ENCODE data around the gene MDM4. TPM values are rescaled to one million over a fixed set of nuclear protein-coding genes. Genes with fewer than 3 reads are reported as not detected.

MDM4 gene
- total RNA-seq, 1 experiment from 2014 or later: 49.6 TPM

DNA sequence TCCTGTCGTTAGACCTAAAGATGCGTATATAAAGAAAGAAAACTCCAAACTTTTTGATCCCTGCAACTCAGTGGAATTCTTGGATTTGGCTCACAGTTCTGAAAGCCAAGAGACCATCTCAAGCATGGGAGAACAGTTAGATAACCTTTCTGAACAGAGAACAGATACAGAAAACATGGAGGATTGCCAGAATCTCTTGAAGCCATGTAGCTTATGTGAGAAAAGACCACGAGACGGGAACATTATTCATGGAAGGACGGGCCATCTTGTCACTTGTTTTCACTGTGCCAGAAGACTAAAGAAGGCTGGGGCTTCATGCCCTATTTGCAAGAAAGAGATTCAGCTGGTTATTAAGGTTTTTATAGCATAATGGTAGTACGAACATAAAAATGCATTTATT is 33.1 kb downstream of the MDM4 start:
- Histone ChIP-seq H2BK20ac (ENCODE audit: low read depth, low read length, poor library complexity, severe bottlenecking) (no peak overlapping the region), H3K9me3 (ENCODE audit: control insufficient read depth, low read depth, low read length) (no peaks in the 10 kb centered on the region), H4K5ac (ENCODE audit: insufficient read length, low read depth, low read length) (no peak overlapping the region), H3K4ac (ENCODE audit: low read depth, low read length) (no peak overlapping the region), H3K14ac (ENCODE audit: insufficient read depth, low read length) (no peak overlapping the region), H2BK15ac (ENCODE audit: low read depth, low read length) (no peak overlapping the region), H2BK12ac (ENCODE audit: insufficient read length, low read depth, low read length) (no peak overlapping the region), H4K91ac (ENCODE audit: insufficient read length, low read depth, low read length) (no peak overlapping the region), H2AFZ (ENCODE audit: low read length) (no peak overlapping the region), H3K9ac (ENCODE audit: extremely low read depth, insufficient read length, low read length) (no peak overlapping the region), H3K18ac (ENCODE audit: insufficient read length, low read depth, low read length) (no peak overlapping the region), H3K27ac (ENCODE audit: insufficient read length, low read depth, low read length) (no peak overlapping the region), H2BK5ac (ENCODE audit: insufficient read length, low read length) (no peak overlapping the region), H4K20me1 (ENCODE audit: control insufficient read depth, insufficient read depth, insufficient read length) (no peaks in the 10 kb centered on the region), H3K4me2 (ENCODE audit: insufficient read depth, insufficient read length, low read length) (no peak overlapping the region), H3K27me3 (ENCODE audit: insufficient read depth, low read length) (no peaks in the 10 kb centered on the region), H2AK5ac (ENCODE audit: insufficient read length, low read length) (no peak overlapping the region), H4K8ac (replicated peaks; ENCODE audit: insufficient read length, low read depth, low read length) (no peak overlapping the region), H3K4me1 (ENCODE audit: insufficient read depth, low read length) (no peaks in the 10 kb centered on the region), H3K79me2 (ENCODE audit: insufficient read depth, low read length) (no peaks in the 10 kb centered on the region), H3K79me1 (ENCODE audit: insufficient read depth, low read depth, low read length, poor library complexity, severe bottlenecking) (no peaks in the 10 kb centered on the region), H3K23me2 (ENCODE audit: insufficient read length, low read depth, low read length, poor library complexity, severe bottlenecking) (no peaks in the 10 kb centered on the region), H3K23ac (ENCODE audit: insufficient read length, low read depth, low read length) (no peak overlapping the region), H3T11ph (ENCODE audit: low read length) (no peak overlapping the region), H2BK120ac (ENCODE audit: low read depth, low read length, poor library complexity, severe bottlenecking) (no peak overlapping the region), H3K56ac (ENCODE audit: insufficient read length, low read depth, low read length) (no peak overlapping the region)
- H3K27ac Mint-ChIP-seq: no peak overlapping the region
- TF ChIP-seq, protein P1, sequence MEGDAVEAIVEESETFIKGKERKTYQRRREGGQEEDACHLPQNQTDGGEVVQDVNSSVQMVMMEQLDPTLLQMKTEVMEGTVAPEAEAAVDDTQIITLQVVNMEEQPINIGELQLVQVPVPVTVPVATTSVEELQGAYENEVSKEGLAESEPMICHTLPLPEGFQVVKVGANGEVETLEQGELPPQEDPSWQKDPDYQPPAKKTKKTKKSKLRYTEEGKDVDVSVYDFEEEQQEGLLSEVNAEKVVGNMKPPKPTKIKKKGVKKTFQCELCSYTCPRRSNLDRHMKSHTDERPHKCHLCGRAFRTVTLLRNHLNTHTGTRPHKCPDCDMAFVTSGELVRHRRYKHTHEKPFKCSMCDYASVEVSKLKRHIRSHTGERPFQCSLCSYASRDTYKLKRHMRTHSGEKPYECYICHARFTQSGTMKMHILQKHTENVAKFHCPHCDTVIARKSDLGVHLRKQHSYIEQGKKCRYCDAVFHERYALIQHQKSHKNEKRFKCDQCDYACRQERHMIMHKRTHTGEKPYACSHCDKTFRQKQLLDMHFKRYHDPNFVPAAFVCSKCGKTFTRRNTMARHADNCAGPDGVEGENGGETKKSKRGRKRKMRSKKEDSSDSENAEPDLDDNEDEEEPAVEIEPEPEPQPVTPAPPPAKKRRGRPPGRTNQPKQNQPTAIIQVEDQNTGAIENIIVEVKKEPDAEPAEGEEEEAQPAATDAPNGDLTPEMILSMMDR (conservative IDR thresholded peaks at IDR 0.05): no peak
- no peak overlapping the region for H3K4me3 Mint-ChIP-seq
- H3K27me3 Mint-ChIP-seq (ENCODE audit: low read depth): no peaks in the 10 kb centered on the region; the same call in 1 of the 2 replicates
- no peaks in the 10 kb centered on the region for H3K9me3 Mint-ChIP-seq
- no CpG with 5 or more reads among the region's 6 CpGs for WGBS (ENCODE audit: extremely low coverage, insufficient read length, low lambda C conversion rate)
- no peak for DNase-seq
- no peaks in the 10 kb centered on the region for H3K4me1 Mint-ChIP-seq
- H3K36me3 Mint-ChIP-seq (ENCODE audit: insufficient read depth in 1 of 3, low read depth in 3 of 3): peaks cover 28 to 78% (median 76%) of the 10 kb centered on the region in 3 experiments

Data from H9 (cell line).